Stimulated activated CD4-positive, alpha-beta T cell treated with anti-CD3 and anti-CD28 coated beads, Interleukin-12 subunit alpha, Interleukin-12 subunit beta, amount 100 ng/mL, for 24 hours (primary cell): ENCODE results near the gene PDE7B.

Source experiments
- DNase-seq, 2 experiments: peaks; one replicate each; pipeline ENCODE4 v3.0.0-alpha.2; 2020; ENCODE audit warnings: low read depth in 2 of 2

The PDE7B gene

GRCh38 chr6:135985471-135985870, 134.0 kb downstream of the PDE7B start:
- no peak for DNase-seq

GRCh38 chr6:135987226-135987625, 135.7 kb downstream of the PDE7B start:
- no peak for DNase-seq

GRCh38 chr6:135990439-135990838, 138.9 kb downstream of the PDE7B start:
- no peak for DNase-seq

GRCh38 chr6:135990855-135991464, 139.5 kb downstream of the PDE7B start:
- DNase-seq = no peak

GRCh38 chr6:135992739-135993138, 141.2 kb downstream of the PDE7B start:
- no peak for DNase-seq

GRCh38 chr6:135993361-135993760, 141.9 kb downstream of the PDE7B start:
- no peak for DNase-seq

- no peak for DNase-seq
These were observed 143.5 kb downstream of the PDE7B start for GRCh38 chr6:135994857-135995544.

- no peak for DNase-seq
These were observed 144.0 kb downstream of the PDE7B start for GRCh38 chr6:135995545-135995898.

- DNase-seq = no peak
These were observed 145.2 kb downstream of the PDE7B start for GRCh38 chr6:135996668-135997067.

GRCh38 chr6:135999393-135999792, 147.9 kb downstream of the PDE7B start:
- no peak for DNase-seq

GRCh38 chr6:136007345-136007744, 155.8 kb downstream of the PDE7B start:
- DNase-seq = no peak

GRCh38 chr6:136011475-136011874, 160.0 kb downstream of the PDE7B start:
- no peak for DNase-seq

- DNase-seq = no peak
These were observed 160.8 kb downstream of the PDE7B start for GRCh38 chr6:136012198-136012887.

- no peak for DNase-seq
These were observed 161.4 kb downstream of the PDE7B start for GRCh38 chr6:136012943-136013342.

GRCh38 chr6:136014454-136015437, 163.2 kb downstream of the PDE7B start:
- DNase-seq = no peak

- DNase-seq = no peak
These were observed 164.0 kb downstream of the PDE7B start for GRCh38 chr6:136015531-136015930.

GRCh38 chr6:136016228-136017225, 165.0 kb downstream of the PDE7B start:
- no peak for DNase-seq

- no peak for DNase-seq
These were observed 169.2 kb downstream of the PDE7B start for GRCh38 chr6:136020691-136021090.

- no peak for DNase-seq
These were observed 170.8 kb downstream of the PDE7B start for GRCh38 chr6:136022224-136022874.

GRCh38 chr6:136024711-136025110, 173.2 kb downstream of the PDE7B start:
- DNase-seq = no peak
